Measurements from ENCODE around the gene GEN1.

GEN1 gene

DNA sequence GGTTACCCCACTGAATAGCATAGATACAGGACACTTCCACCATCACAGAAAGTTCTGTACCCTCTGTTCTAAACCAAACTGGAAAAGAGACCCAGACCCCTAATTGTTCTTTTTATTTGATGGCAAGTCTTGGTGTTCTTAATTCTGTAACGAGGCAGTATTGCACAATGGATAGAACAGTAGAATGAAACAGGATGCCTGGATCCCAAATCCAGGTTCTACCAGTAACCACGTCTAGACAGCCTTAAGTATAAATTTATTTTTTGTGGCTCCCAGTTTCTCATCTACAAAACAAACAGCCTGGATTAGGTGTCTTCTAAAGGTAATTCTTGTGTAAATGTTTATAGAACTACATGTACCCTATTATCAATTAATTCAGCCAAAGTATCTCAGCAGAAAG lies 24.1 kb upstream of the GEN1 start:
- DNase-seq: no peak
- Histone ChIP-seq H3K27me3 (ENCODE audit: insufficient read depth, low read depth, severe bottlenecking) (no peaks in the 10 kb centered on the region), H3K27ac (no peak overlapping the region), H3K9me3 (ENCODE audit: severe bottlenecking) (no peaks in the 10 kb centered on the region), H3K36me3 (peaks cover 83% of the 10 kb centered on the region), H3K4me3 (ENCODE audit: low read depth, low read length) (no peak overlapping the region)
- TF ChIP-seq, protein P1, sequence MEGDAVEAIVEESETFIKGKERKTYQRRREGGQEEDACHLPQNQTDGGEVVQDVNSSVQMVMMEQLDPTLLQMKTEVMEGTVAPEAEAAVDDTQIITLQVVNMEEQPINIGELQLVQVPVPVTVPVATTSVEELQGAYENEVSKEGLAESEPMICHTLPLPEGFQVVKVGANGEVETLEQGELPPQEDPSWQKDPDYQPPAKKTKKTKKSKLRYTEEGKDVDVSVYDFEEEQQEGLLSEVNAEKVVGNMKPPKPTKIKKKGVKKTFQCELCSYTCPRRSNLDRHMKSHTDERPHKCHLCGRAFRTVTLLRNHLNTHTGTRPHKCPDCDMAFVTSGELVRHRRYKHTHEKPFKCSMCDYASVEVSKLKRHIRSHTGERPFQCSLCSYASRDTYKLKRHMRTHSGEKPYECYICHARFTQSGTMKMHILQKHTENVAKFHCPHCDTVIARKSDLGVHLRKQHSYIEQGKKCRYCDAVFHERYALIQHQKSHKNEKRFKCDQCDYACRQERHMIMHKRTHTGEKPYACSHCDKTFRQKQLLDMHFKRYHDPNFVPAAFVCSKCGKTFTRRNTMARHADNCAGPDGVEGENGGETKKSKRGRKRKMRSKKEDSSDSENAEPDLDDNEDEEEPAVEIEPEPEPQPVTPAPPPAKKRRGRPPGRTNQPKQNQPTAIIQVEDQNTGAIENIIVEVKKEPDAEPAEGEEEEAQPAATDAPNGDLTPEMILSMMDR (IDR thresholded peaks at IDR 0.05; ENCODE audit: low read depth, low read length): no peak

DNA sequence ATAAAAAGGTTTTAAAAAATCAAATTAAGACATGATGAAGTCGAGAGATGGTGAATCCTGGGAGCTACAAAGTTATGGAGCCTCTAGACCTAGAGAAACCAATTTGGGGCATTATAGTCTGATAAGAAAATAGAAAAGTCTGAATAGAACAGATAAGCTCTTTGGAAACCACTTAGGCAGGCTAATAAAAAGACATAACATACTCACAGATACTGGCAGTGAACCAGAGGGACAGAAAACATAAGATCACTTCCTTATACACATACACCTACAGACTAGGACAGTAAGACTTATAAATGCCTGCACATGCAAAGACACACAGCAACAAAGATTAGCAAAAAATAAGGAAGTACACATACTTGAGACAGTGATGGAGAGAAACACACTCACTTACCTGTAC lies 20.3 kb upstream of the GEN1 start:
- no peak for DNase-seq
- Histone ChIP-seq H3K27me3 (ENCODE audit: insufficient read depth, low read depth, severe bottlenecking) (no peaks in the 10 kb centered on the region), H3K36me3 (peaks cover 93% of the 10 kb centered on the region), H3K4me3 (ENCODE audit: low read depth, low read length) (no peak overlapping the region), H3K27ac (no peak overlapping the region), H3K9me3 (ENCODE audit: severe bottlenecking) (no peaks in the 10 kb centered on the region)
- TF ChIP-seq, protein P1 (IDR thresholded peaks at IDR 0.05; ENCODE audit: low read depth, low read length): no peak

DNA sequence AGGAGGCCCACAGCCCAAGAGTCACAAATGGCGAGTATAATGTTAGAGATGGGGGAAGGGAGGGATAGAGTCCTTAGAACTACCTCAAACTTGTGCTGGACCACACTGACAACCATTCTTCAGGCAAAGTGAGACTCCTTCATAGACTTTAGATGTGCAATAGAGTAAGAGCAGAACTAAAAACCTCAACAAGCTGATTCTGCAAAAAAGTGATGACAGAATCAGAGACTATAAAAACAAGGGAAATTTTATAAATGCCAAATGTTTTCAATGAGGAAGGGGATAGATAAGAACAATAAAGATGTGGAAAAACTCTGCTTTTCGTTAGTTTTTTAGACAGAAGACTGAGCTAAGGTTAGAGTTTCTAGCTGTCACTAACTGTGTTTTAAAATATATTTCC lies 18.1 kb upstream of the GEN1 start:
- Histone ChIP-seq H3K27ac (no peak overlapping the region), H3K27me3 (ENCODE audit: insufficient read depth, low read depth, severe bottlenecking) (no peaks in the 10 kb centered on the region), H3K4me3 (ENCODE audit: low read depth, low read length) (no peak overlapping the region), H3K36me3 (peaks cover 95% of the 10 kb centered on the region), H3K9me3 (ENCODE audit: severe bottlenecking) (no peaks in the 10 kb centered on the region)
- TF ChIP-seq, protein P1 (IDR thresholded peaks at IDR 0.05; ENCODE audit: low read depth, low read length): no peak
- DNase-seq: no peak

DNA sequence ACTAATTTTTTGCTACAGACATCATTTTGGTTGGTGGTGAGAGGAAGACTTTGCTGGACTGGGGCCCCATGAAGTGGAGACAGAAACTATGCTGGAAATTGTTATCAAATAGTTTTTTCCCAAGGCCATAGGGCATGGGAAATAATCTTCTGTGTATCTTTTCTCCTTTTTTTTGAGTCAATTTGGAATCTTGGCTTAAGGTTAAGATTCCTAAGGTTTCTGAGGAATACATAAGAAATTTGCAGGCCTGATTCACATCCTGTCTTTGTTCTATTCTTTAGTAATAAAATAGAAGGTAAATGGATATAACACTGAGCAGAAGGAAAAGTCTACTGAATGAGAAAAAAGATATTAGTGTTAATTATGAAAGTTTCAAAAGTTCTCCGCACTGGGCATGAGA lies 16.9 kb upstream of the GEN1 start:
- no peak for DNase-seq
- TF ChIP-seq, protein P1 (IDR thresholded peaks at IDR 0.05; ENCODE audit: low read depth, low read length): no peak
- peaks cover 92% of the 10 kb centered on the region for H3K36me3 ChIP-seq
- no peak overlapping the region for H3K27ac ChIP-seq
- H3K9me3 ChIP-seq (ENCODE audit: severe bottlenecking): no peaks in the 10 kb centered on the region
- H3K4me3 ChIP-seq (ENCODE audit: low read depth, low read length): no peak overlapping the region
- H3K27me3 ChIP-seq (ENCODE audit: insufficient read depth, low read depth, severe bottlenecking): no peaks in the 10 kb centered on the region

DNA sequence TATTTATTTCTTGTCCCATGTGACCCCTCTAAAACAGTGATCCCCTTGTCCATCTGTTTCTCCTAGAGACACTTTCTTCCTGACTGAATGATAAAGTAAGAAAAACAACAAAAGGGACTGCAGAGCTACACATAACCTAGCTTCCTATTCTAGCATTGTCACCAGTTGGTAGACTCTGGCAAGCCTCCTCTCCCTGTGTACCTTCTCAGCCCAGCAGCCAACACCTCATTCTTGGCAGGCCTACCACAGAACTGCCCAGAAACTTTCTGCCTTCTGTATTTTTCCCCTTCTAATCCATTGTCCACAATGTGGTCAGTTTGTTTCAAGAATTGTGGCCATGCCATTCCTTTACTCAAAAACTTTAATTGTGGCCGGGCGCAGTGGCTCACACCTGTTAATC lies 13.7 kb upstream of the GEN1 start:
- no peak for DNase-seq
- Histone ChIP-seq H3K4me3 (ENCODE audit: low read depth, low read length) (no peak overlapping the region), H3K27me3 (ENCODE audit: insufficient read depth, low read depth, severe bottlenecking) (no peaks in the 10 kb centered on the region), H3K27ac (no peak overlapping the region), H3K9me3 (ENCODE audit: severe bottlenecking) (no peaks in the 10 kb centered on the region), H3K36me3 (peaks cover 74% of the 10 kb centered on the region)
- TF ChIP-seq, protein P1 (IDR thresholded peaks at IDR 0.05; ENCODE audit: low read depth, low read length): no peak

DNA sequence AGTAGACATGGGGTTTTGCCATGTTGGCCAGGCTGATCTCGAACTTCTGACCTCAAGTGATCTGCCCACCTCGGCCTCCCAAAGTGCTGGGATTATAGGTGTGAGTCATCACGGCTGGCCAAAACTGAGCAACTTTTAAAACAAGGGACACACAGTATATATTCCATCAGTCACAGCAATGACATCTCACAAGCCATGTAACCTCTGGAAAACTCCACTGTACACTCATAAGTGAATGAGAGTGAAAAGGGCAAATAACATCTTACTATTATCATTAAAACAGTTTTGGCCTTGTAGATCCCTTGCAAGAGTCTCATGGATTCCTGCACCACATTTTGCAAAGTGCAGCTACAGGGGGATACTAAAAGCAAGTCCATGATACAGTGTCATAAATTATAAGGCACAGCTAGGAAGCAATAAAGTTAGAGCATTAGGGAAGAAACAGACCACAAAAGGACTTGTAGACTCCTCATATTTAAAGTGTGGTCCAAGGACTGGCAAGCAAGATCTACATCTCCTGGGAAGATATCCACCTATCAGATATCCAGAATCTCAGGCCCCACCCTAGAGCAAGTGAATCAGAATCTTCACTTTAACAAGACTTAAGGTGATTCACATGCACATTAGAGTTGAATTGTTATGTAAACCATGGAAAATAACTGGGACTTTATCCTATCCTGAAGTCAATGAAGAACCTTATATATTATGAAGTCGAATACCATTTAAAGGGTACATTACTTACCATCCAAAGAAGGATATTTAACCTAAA lies 6.1 kb upstream of the GEN1 start:
- TF ChIP-seq, protein P1 (IDR thresholded peaks at IDR 0.05; ENCODE audit: low read depth, low read length): no peak
- Histone ChIP-seq H3K36me3 (peaks cover 26% of the 10 kb centered on the region), H3K27ac (no peak overlapping the region), H3K4me3 (ENCODE audit: low read depth, low read length) (no peak overlapping the region), H3K9me3 (ENCODE audit: severe bottlenecking) (no peaks in the 10 kb centered on the region), H3K27me3 (ENCODE audit: insufficient read depth, low read depth, severe bottlenecking) (no peaks in the 10 kb centered on the region)
- no peak for DNase-seq

Measured in WERI-Rb-1 (cell line).